Measurements from ENCODE around the gene HDHD3. TPM values are rescaled to one million over a fixed set of nuclear protein-coding genes. Genes with fewer than 3 reads are reported as not detected.

HDHD3 gene
- polyA plus RNA-seq, 3 donors, result 8.3 to 12.0 (median 9.2) TPM

- Histone ChIP-seq H3K79me2 (ENCODE audit: insufficient read depth, low read length) (no peaks in the 10 kb centered on the region), H3K9ac (ENCODE audit: insufficient read depth, low read length, poor library complexity, severe bottlenecking) (no peak overlapping the region), H3K27me3 (ENCODE audit: control insufficient read depth in 2 of 2, insufficient read depth in 2 of 2, low read length in 2 of 2) (peaks cover 0 to 3% of the 10 kb centered on the region in 2 donors), H3K4me3 (replicated peaks in 1 of 3; ENCODE audit: low read depth in 2 of 3, low read length in 3 of 3) (no peak overlapping the region), H3K27ac (ENCODE audit: low read depth in 1 of 2, low read length in 2 of 2) (no peak overlapping the region), H3K36me3 (replicated peaks in 1 of 2; ENCODE audit: control insufficient read depth in 1 of 2, insufficient read depth in 2 of 2, low read length in 2 of 2) (no peaks in the 10 kb centered on the region), H2AFZ (ENCODE audit: insufficient read depth, low read depth, low read length, poor library complexity, severe bottlenecking) (no peak overlapping the region), H3K9me3 (replicated peaks in 1 of 2; ENCODE audit: control insufficient read depth in 1 of 2, insufficient read depth in 1 of 2, low read length in 2 of 2) (no peaks in the 10 kb centered on the region), H4K20me1 (ENCODE audit: insufficient read depth, low read length) (no peaks in the 10 kb centered on the region), H3K4me2 (replicated peaks; ENCODE audit: extremely low read depth, low read length, poor library complexity, severe bottlenecking) (no peak overlapping the region), H3K4me1 (ENCODE audit: control insufficient read depth in 1 of 2, insufficient read depth in 2 of 2, low read length in 2 of 2) (peaks cover 19 to 21% of the 10 kb centered on the region in 2 donors)
- intact Hi-C loops (cut with micrococcal nuclease), result no loop called here
- Mint-ChIP-seq H3K4me1 (peaks cover 30% of the 10 kb centered on the region), H3K27ac (peak overlapping the region in 1 of 7 donors; percentile 50), H3K4me3 (no peak overlapping the region), H3K36me3 (no peaks in the 10 kb centered on the region), H3K27me3 (ENCODE audit: low read depth in 3 of 3) (peaks cover 8 to 14% (median 12%) of the 10 kb centered on the region in 3 donors), H3K9me3 (no peaks in the 10 kb centered on the region)
- no peak for DNase-seq
- WGBS (ENCODE audit: insufficient coverage), result 100% methylated on average over 1 of the region's 6 CpGs
- TF ChIP-seq, protein P1, sequence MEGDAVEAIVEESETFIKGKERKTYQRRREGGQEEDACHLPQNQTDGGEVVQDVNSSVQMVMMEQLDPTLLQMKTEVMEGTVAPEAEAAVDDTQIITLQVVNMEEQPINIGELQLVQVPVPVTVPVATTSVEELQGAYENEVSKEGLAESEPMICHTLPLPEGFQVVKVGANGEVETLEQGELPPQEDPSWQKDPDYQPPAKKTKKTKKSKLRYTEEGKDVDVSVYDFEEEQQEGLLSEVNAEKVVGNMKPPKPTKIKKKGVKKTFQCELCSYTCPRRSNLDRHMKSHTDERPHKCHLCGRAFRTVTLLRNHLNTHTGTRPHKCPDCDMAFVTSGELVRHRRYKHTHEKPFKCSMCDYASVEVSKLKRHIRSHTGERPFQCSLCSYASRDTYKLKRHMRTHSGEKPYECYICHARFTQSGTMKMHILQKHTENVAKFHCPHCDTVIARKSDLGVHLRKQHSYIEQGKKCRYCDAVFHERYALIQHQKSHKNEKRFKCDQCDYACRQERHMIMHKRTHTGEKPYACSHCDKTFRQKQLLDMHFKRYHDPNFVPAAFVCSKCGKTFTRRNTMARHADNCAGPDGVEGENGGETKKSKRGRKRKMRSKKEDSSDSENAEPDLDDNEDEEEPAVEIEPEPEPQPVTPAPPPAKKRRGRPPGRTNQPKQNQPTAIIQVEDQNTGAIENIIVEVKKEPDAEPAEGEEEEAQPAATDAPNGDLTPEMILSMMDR (IDR thresholded peaks at IDR 0.05), result no peak
Observed at GRCh38 chr9:113352006-113352405, 24.8 kb downstream of the HDHD3 start.

- intact Hi-C loops (cut with micrococcal nuclease), result no loop called here
- Mint-ChIP-seq H3K9me3 (no peaks in the 10 kb centered on the region), H3K36me3 (no peaks in the 10 kb centered on the region), H3K4me1 (peaks cover 30% of the 10 kb centered on the region), H3K4me3 (peak overlapping the region; percentile 86 to 94), H3K27ac (peak overlapping the region in 6 of 7 donors; percentile 13 to 75 (median 51)), H3K27me3 (ENCODE audit: low read depth in 3 of 3) (peaks cover 8 to 14% (median 12%) of the 10 kb centered on the region in 3 donors)
- H3K36me3 ChIP-seq (replicated peaks in 1 of 2; ENCODE audit: control insufficient read depth in 1 of 2, insufficient read depth in 2 of 2, low read length in 2 of 2), result no peaks in the 10 kb centered on the region
- WGBS (ENCODE audit: insufficient coverage), result 0% methylated on average over 3 of the region's 6 CpGs
- peak overlapping the region; percentile 85 for H2AFZ ChIP-seq (ENCODE audit: insufficient read depth, low read depth, low read length, poor library complexity, severe bottlenecking)
- TF ChIP-seq, protein P1 (IDR thresholded peaks at IDR 0.05), result no peak
- DNase-seq, result peak; percentile 37 to 58 (median 56)
- no peak overlapping the region for H3K27ac ChIP-seq (ENCODE audit: low read depth in 1 of 2, low read length in 2 of 2)
- no peaks in the 10 kb centered on the region for H3K9me3 ChIP-seq (replicated peaks in 1 of 2; ENCODE audit: control insufficient read depth in 1 of 2, insufficient read depth in 1 of 2, low read length in 2 of 2)
- H3K9ac ChIP-seq (ENCODE audit: insufficient read depth, low read length, poor library complexity, severe bottlenecking), result no peak overlapping the region
- H3K4me1 ChIP-seq (ENCODE audit: control insufficient read depth in 1 of 2, insufficient read depth in 2 of 2, low read length in 2 of 2), result peaks cover 19 to 21% of the 10 kb centered on the region in 2 donors
- H4K20me1 ChIP-seq (ENCODE audit: insufficient read depth, low read length), result no peaks in the 10 kb centered on the region
- H3K79me2 ChIP-seq (ENCODE audit: insufficient read depth, low read length), result no peaks in the 10 kb centered on the region
- peak overlapping the region; percentile 93 for H3K4me2 ChIP-seq (replicated peaks; ENCODE audit: extremely low read depth, low read length, poor library complexity, severe bottlenecking)
- peak overlapping the region in 1 of 3 experiments; percentile 80 for H3K4me3 ChIP-seq (replicated peaks in 1 of 3; ENCODE audit: low read depth in 2 of 3, low read length in 3 of 3)
- H3K27me3 ChIP-seq (ENCODE audit: control insufficient read depth in 2 of 2, insufficient read depth in 2 of 2, low read length in 2 of 2), result peaks cover 0 to 3% of the 10 kb centered on the region in 2 donors
Observed at GRCh38 chr9:113350937-113351336, 25.8 kb downstream of the HDHD3 start.

All from CD14-positive monocyte (primary cell).